HCT116 (cell line): ENCODE measurements around the gene P4HTM. TPM values are rescaled to one million over a fixed set of nuclear protein-coding genes. Genes with fewer than 3 reads are reported as not detected.

ENCODE experiments used
- ATAC-seq: fragments of 200-7000 bp; cut with Tn5 transposase; 2 replicates; pipeline ENCODE4 v1.9.1; 2020; ENCODE audit warnings: mild to moderate bottlenecking, moderate library complexity
- BruUV-seq: library from RNA; stranded (reverse); fragments of 400-500 nt; replicated peaks from 2 replicates; lab custom pipeline; 2021; lab: Mats Ljungman, UMichigan
- CTCF ChIA-PET: fragments of 300-600 bp; sonication (Branson Sonifier 250); formaldehyde crosslinking; loops from one replicate; lab custom pipeline; 2021; ENCODE audit warnings: antibody characterized with exemption; lab: Charles Lee
- POLR2A ChIA-PET: fragments of 300-600, 350-600 bp; sonication (Branson Sonifier 250); formaldehyde crosslinking; loops from one replicate; lab custom pipeline; 2021; ENCODE audit warnings: antibody characterized with exemption; lab: Charles Lee
- RAD21 ChIA-PET, 2 experiments: fragments of 300-600 bp; sonication (Branson Sonifier 250); formaldehyde crosslinking; loops; one replicate each; lab custom pipeline; 2023; ENCODE audit warnings: low total read pairs in 2 of 2; ENCODE audit not compliant: uncharacterized antibody in 2 of 2, unreplicated experiment in 2 of 2, low non-redundant PET in 1 of 2; lab: Charles Lee
- DNase-seq: peaks from one replicate; pipeline ENCODE4 v3.0.0-alpha.2; 2010; ENCODE audit warnings: low read depth, low spot score
- H2AFZ ChIP-seq: fragments of 200-600 bp; shearing (Covaris generic), sonication (generic); 2 replicates; pipeline ENCODE4 v1.6.1; 2017; ENCODE audit warnings: low read depth, mixed run types, mixed read lengths, antibody characterized with exemption, low read length; ENCODE audit not compliant: poor library complexity, severe bottlenecking
- H3K27ac ChIP-seq: 2 replicates; pipeline ENCODE4 v1.5.1; 2012; ENCODE audit warnings: low read depth, low read length
- H3K27me3 ChIP-seq: fragments of 200-600 bp; sonication (generic); 2 replicates; pipeline ENCODE4 v1.6.1; 2016; ENCODE audit warnings: mixed run types, low read length, mixed read lengths; ENCODE audit not compliant: insufficient read depth
- H3K36me3 ChIP-seq, 2 experiments: fragments of 200-500 bp in 1 of 2; fragments of 200-600 bp in 1 of 2; sonication (Bioruptor generic) in 1 of 2; sonication (generic) in 1 of 2; 2 replicates each; pipeline versions ENCODE4 v1.5.1 to v1.6.1; 2014 to 2016; ENCODE audit warnings: low read length in 2 of 2, inconsistent platforms in 1 of 2, mixed read lengths in 1 of 2, mixed run types in 1 of 2; ENCODE audit not compliant: insufficient read depth in 2 of 2, control insufficient read depth in 1 of 2
- H3K4me1 ChIP-seq, 2 experiments: fragments of 200-600 bp in 1 of 2; sonication (generic) in 1 of 2; 2 replicates each; pipeline versions ENCODE4 v1.5.1 to v1.6.1; 2012 to 2017; ENCODE audit warnings: low read length in 2 of 2, inconsistent platforms in 1 of 2, mild to moderate bottlenecking in 1 of 2, mixed read lengths in 1 of 2, mixed run types in 1 of 2, moderate library complexity in 1 of 2; ENCODE audit not compliant: insufficient read depth in 2 of 2, control insufficient read depth in 1 of 2
- H3K4me2 ChIP-seq: fragments of 200-600 bp; sonication (generic); 2 replicates; pipeline ENCODE4 v1.6.1; 2017; ENCODE audit warnings: mixed run types, low read length, mixed read lengths
- H3K4me3 ChIP-seq, 2 experiments: fragments of 200-600 bp in 1 of 2; sonication (generic) in 1 of 2; replicated peaks in 1 of 2; 2 replicates each; pipeline ENCODE4 v1.5.1; 2011 to 2016; ENCODE audit warnings: low read length in 2 of 2, control low read depth in 1 of 2, low read depth in 1 of 2, mild to moderate bottlenecking in 1 of 2, mixed read lengths in 1 of 2, mixed run types in 1 of 2
- H3K79me2 ChIP-seq: fragments of 200-600 bp; sonication (generic); 2 replicates; pipeline ENCODE4 v1.6.1; 2017; ENCODE audit warnings: mild to moderate bottlenecking, mixed run types, low read length, moderate library complexity, mixed read lengths; ENCODE audit not compliant: insufficient read depth
- H3K9ac ChIP-seq: fragments of 200-600 bp; sonication (generic); 2 replicates; pipeline ENCODE4 v1.6.1; 2016; ENCODE audit warnings: low read length, mixed read lengths
- H3K9me2 ChIP-seq: fragments of 200-600 bp; sonication (generic), shearing (Covaris generic); 2 replicates; pipeline ENCODE4 v1.6.1; 2017; ENCODE audit warnings: mixed run types, mild to moderate bottlenecking, moderate library complexity; ENCODE audit not compliant: insufficient read depth
- H3K9me3 ChIP-seq, 2 experiments: fragments of 200-500 bp in 1 of 2; fragments of 200-600 bp in 1 of 2; sonication (Bioruptor generic) in 1 of 2; sonication (generic) in 1 of 2; 2 replicates each; pipeline ENCODE4 v1.6.1; 2014 to 2017; ENCODE audit warnings: low read length in 2 of 2, mixed read lengths in 2 of 2, inconsistent platforms in 1 of 2, low read depth in 1 of 2, mild to moderate bottlenecking in 1 of 2, mixed run types in 1 of 2, moderate library complexity in 1 of 2; ENCODE audit not compliant: control insufficient read depth in 1 of 2, insufficient read depth in 1 of 2
- H4K20me1 ChIP-seq: fragments of 200-600 bp; sonication (generic), shearing (Covaris generic); 2 replicates; pipeline ENCODE4 v1.6.1; 2017; ENCODE audit warnings: mixed run types, mild to moderate bottlenecking, moderate library complexity; ENCODE audit not compliant: insufficient read depth
- CBX3 ChIP-seq: IDR thresholded peaks from 2 replicates; pipeline ENCODE4 v1.6.1; 2012; ENCODE audit warnings: low read depth
- CEBPB ChIP-seq: IDR thresholded peaks from 2 replicates; pipeline ENCODE4 v1.6.1; 2012; ENCODE audit warnings: low read depth
- EGR1 ChIP-seq: IDR thresholded peaks from 2 replicates; pipeline ENCODE4 v1.6.1; 2012; ENCODE audit warnings: low read depth
- EZH2phosphoT487 ChIP-seq: fragments of 200-600 bp; IDR thresholded peaks from 2 replicates; pipeline ENCODE4 v1.6.1; 2018; ENCODE audit warnings: antibody characterized with exemption, borderline replicate concordance
- SRF ChIP-seq: IDR thresholded peaks from 2 replicates; pipeline ENCODE4 v1.6.1; 2012; ENCODE audit warnings: low read depth
- TCF7L2 ChIP-seq: IDR thresholded peaks from 2 replicates; pipeline ENCODE4 v1.7.0; 2011; ENCODE audit warnings: borderline replicate concordance, inconsistent platforms; ENCODE audit not compliant: insufficient read depth, insufficient read length; ENCODE audit errors: extremely low read depth
- ZBTB33 ChIP-seq: IDR thresholded peaks from 2 replicates; pipeline ENCODE4 v1.6.1; 2011; ENCODE audit warnings: mild to moderate bottlenecking, low read length, moderate library complexity; ENCODE audit not compliant: insufficient replicate concordance; ENCODE audit errors: extremely low read depth
- intact Hi-C: fragments of 100-400 bp; cut with micrococcal nuclease; formaldehyde crosslinking; loops from 2 replicates; pipeline ENCODE4 v1.10.0; 2022
- total RNA-seq: library from RNA; stranded (reverse); gene quantifications from one replicate; pipeline ENCODE4 v1.2.1, GENCODE V29; 2021; ENCODE audit not compliant: unreplicated experiment
- TF ChIP-seq, protein P1 (sequence below): IDR thresholded peaks from 2 replicates; pipeline ENCODE4 v1.6.1; 2012; ENCODE audit warnings: low read depth

Gene P4HTM
- total RNA-seq, 1 experiment from 2014 or later: 60.5 TPM

DNA sequence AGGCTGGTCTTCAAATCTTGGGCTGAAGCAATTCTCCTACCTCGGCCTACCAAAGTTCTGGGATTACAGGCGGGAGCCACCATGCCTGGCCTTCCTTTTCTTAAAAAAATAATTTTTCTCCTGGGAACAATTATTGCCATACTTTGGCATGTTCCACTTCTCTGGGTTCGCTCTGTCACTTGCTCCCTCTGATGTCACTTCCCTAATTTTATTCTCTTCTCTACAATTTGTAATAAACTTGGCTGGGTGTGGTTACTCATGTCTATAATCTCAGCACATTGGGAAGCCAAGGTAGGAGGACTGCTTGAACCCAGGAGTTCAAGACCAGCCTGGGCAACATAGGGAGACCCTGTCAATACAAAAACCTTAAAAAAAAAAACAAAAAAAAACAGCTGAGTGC, 45.2 kb downstream of the P4HTM start:
- Histone ChIP-seq H3K4me1 (no peaks in the 10 kb centered on the region; a peak in 1 of 4 replicates), H3K9me2 (no peaks in the 10 kb centered on the region), H3K79me2 (peaks cover 13% of the 10 kb centered on the region), H3K9me3 (no peaks in the 10 kb centered on the region), H3K27me3 (no peaks in the 10 kb centered on the region), H4K20me1 (no peaks in the 10 kb centered on the region), H3K9ac (no peak overlapping the region), H3K4me3 (no peak overlapping the region), H3K4me2 (no peak overlapping the region), H3K36me3 (peaks cover 27 to 37% of the 10 kb centered on the region in 2 experiments), H2AFZ (no peak overlapping the region), H3K27ac (no peak overlapping the region)
- no peak for TF ChIP-seq EZH2phosphoT487
- no peak for TF ChIP-seq CBX3
- TF ChIP-seq SRF: no peak
- TF ChIP-seq, protein P1, sequence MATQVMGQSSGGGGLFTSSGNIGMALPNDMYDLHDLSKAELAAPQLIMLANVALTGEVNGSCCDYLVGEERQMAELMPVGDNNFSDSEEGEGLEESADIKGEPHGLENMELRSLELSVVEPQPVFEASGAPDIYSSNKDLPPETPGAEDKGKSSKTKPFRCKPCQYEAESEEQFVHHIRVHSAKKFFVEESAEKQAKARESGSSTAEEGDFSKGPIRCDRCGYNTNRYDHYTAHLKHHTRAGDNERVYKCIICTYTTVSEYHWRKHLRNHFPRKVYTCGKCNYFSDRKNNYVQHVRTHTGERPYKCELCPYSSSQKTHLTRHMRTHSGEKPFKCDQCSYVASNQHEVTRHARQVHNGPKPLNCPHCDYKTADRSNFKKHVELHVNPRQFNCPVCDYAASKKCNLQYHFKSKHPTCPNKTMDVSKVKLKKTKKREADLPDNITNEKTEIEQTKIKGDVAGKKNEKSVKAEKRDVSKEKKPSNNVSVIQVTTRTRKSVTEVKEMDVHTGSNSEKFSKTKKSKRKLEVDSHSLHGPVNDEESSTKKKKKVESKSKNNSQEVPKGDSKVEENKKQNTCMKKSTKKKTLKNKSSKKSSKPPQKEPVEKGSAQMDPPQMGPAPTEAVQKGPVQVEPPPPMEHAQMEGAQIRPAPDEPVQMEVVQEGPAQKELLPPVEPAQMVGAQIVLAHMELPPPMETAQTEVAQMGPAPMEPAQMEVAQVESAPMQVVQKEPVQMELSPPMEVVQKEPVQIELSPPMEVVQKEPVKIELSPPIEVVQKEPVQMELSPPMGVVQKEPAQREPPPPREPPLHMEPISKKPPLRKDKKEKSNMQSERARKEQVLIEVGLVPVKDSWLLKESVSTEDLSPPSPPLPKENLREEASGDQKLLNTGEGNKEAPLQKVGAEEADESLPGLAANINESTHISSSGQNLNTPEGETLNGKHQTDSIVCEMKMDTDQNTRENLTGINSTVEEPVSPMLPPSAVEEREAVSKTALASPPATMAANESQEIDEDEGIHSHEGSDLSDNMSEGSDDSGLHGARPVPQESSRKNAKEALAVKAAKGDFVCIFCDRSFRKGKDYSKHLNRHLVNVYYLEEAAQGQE: no peak
- TF ChIP-seq EGR1: no peak
- TF ChIP-seq ZBTB33: no peak
- TF ChIP-seq TCF7L2: no peak
- TF ChIP-seq CEBPB: no peak
- no peak for ATAC-seq
- ChIA-PET RAD21 (no interaction called here), POLR2A (no interaction called here), CTCF (no interaction called here)
- BruUV-seq: no TSS peak
- intact Hi-C loops: no loop called here
- DNase-seq: no peak
